ES-I3 (cell line): Measurements from ENCODE around the gene SPARCL1.

ENCODE experiments used
- H3K36me3 ChIP-seq: 2 replicates; pipeline ENCODE4 v1.6.1; 2013; ENCODE audit warnings: mild to moderate bottlenecking, low read length, control low read depth, moderate library complexity; ENCODE audit not compliant: insufficient read depth
- H3K4me1 ChIP-seq: 2 replicates; pipeline ENCODE4 v1.6.1; 2013; ENCODE audit warnings: mild to moderate bottlenecking, control low read depth, low read length; ENCODE audit not compliant: insufficient read depth
- H3K9ac ChIP-seq: 2 replicates; pipeline ENCODE4 v1.6.1; 2013; ENCODE audit warnings: low read depth, mild to moderate bottlenecking, low read length, moderate library complexity
- H3K9me3 ChIP-seq: 2 replicates; pipeline ENCODE4 v1.6.1; 2013; ENCODE audit warnings: mild to moderate bottlenecking, low read length, moderate library complexity; ENCODE audit not compliant: control insufficient read depth, insufficient read depth

The SPARCL1 gene

GRCh38 chr4:87530229-87530628 lies 1.1 kb upstream of the SPARCL1 start:
- Histone ChIP-seq H3K4me1 (peaks cover 21% of the 10 kb centered on the region; the same call in 1 of the 2 replicates), H3K9ac (no peak overlapping the region), H3K9me3 (no peaks in the 10 kb centered on the region), H3K36me3 (no peaks in the 10 kb centered on the region)

DNA sequence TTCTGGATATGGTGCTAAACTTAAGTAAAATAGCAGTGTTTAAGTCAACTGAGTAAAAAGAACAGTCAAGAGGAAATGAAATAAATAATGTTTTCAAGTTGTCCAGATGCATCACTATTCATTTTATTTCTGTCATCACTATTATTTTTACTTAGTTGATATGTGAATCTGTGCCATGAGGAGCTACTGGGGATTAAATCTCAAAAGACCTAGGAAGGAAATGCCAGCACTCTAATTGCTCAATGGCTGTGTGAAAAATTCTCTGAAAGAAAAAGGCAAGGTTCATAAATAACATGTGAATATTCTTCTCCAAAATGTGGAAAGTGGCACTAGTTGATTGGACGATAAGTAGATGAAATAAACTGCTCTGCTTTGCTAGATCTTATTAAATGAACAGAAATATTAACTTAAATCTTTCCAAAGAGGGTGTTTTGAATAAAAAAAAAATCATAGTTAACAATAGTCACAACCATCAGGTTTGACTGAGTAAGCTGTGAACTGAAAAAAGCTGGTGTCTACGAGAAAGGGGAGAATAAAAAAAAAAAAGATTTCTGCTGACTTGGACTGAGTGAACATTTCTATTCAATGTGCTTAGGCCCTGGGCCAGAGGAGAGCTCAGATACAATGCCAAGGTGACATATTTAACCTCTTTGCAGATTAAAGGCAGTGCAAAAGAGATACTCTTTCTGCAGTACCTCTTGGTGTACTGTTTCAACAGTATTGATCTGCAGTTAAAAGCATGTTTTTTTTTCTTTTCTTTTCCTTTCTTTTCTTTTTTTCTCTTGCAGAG lies 1.6 kb downstream of the SPARCL1 start:
- Histone ChIP-seq H3K4me1 (peaks cover 21% of the 10 kb centered on the region; the same call in 1 of the 2 replicates), H3K9ac (no peak overlapping the region), H3K9me3 (no peaks in the 10 kb centered on the region), H3K36me3 (no peaks in the 10 kb centered on the region)

DNA sequence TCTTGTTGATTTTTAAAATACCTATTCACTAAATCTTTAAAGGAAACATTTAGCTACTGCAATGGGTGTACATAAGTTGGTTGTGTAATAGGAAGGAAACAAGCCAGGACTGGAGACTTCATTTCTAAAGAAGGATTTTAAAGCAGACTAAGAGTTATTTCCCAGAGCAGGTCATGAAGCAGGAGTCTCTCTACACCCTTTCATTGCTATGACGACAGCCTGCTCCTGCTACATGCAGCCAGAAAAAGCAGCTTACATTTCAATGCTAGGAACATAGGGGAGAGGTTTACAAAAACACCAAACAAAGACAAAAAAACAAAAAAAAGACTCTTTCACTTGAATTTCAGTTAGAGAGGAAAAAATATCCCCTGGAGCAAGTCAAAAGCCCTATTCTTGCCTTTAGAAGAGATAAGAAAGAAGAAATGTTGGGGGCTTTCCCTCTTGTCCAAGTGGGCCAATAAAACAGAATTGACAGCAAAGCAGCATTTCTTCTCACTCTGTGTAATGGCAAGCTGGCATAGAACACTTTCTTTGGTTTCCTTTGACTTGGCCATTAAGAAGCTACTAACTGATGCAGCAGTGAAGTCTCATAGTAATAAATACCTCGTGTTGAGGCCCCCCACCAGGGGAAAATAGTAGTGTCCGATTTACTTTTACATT lies 3.4 kb downstream of the SPARCL1 start:
- no peak overlapping the region for H3K9ac ChIP-seq
- no peaks in the 10 kb centered on the region for H3K9me3 ChIP-seq
- no peaks in the 10 kb centered on the region for H3K36me3 ChIP-seq
- H3K4me1 ChIP-seq = peaks cover 22% of the 10 kb centered on the region

- no peak overlapping the region for H3K9ac ChIP-seq
- no peaks in the 10 kb centered on the region for H3K9me3 ChIP-seq
- H3K36me3 ChIP-seq = no peaks in the 10 kb centered on the region
- peaks cover 28% of the 10 kb centered on the region for H3K4me1 ChIP-seq
Observed at GRCh38 chr4:87524456-87524855, 4.7 kb downstream of the SPARCL1 start.

DNA sequence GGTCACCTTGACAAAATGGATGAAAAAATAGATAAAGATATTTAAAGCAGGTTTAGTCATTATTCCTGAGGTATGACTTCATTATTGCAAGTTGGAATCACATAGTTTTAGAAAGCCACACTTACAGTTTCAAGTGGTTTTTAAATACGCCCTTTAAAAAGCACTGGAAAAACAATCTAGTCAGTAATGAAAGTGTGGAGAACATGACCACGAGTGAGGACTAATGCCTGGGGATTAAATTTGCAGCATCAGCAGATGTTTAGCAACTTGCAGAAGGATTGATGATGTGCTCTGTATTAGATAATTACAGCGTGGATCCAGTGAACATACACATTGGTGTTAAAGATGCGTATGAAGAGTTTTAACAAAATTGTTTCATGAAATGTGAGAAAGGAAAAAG lies 5.9 kb downstream of the SPARCL1 start:
- H3K36me3 ChIP-seq = no peaks in the 10 kb centered on the region
- H3K4me1 ChIP-seq = peaks cover 19% of the 10 kb centered on the region; the same call in 1 of the 2 replicates
- no peaks in the 10 kb centered on the region for H3K9me3 ChIP-seq
- no peak overlapping the region for H3K9ac ChIP-seq

DNA sequence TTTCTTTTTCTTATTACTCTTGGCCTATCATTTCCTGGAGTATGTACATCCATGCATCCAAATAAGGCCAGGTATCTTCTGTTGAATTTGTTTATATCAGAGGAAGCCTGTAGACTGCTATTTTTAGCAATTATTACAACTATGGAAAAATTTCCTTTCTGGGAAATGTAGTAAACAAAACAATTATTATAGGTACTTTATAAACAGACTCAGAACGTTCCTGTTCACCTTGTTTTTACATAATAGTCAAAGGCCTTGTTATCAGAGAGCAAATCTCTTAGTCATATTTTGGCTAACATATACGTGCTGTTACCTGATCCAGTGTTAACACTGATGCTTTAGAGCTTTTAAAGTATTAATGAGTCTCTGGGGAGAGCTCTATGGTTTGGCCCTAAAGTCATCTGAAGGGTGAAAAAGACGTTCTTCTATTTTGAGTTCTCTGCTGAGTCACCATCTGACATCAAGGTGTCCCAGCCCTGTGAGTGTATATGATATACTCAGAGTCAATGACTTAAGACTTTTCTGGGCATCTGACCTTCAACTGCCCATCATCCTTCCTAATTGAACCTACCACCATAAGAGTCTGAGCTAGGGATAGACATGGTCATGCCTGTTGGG lies 7.3 kb downstream of the SPARCL1 start:
- Histone ChIP-seq H3K4me1 (peaks cover 15% of the 10 kb centered on the region; the same call in 1 of the 2 replicates), H3K9ac (no peak overlapping the region), H3K36me3 (no peaks in the 10 kb centered on the region), H3K9me3 (no peaks in the 10 kb centered on the region)

GRCh38 chr4:87521319-87521718 lies 7.9 kb downstream of the SPARCL1 start:
- Histone ChIP-seq H3K9ac (no peak overlapping the region), H3K9me3 (no peaks in the 10 kb centered on the region), H3K36me3 (no peaks in the 10 kb centered on the region), H3K4me1 (peaks cover 15% of the 10 kb centered on the region; the same call in 1 of the 2 replicates)

DNA sequence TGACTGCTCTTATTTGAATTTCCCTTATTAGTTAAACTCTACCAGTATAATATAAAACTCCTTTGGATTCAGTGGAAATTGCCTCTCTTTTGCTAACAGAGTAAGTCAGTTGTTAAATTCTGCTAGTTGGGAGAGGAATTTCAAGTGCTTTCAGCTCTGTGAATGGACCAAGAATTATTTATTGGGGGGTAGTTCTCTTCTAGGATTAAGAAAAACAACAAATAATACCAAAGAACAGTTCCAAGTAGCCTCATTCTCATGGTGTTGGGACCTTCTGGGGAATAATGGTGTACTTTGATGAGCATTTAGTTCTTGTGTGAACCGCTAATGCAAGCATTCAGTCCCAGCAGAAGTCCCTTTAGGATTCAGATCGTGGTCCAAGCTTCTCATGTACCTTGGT lies 11.6 kb downstream of the SPARCL1 start:
- H3K36me3 ChIP-seq = no peaks in the 10 kb centered on the region
- no peak overlapping the region for H3K9ac ChIP-seq
- H3K4me1 ChIP-seq = peaks cover 7% of the 10 kb centered on the region; the same call in 1 of the 2 replicates
- no peaks in the 10 kb centered on the region for H3K9me3 ChIP-seq

DNA sequence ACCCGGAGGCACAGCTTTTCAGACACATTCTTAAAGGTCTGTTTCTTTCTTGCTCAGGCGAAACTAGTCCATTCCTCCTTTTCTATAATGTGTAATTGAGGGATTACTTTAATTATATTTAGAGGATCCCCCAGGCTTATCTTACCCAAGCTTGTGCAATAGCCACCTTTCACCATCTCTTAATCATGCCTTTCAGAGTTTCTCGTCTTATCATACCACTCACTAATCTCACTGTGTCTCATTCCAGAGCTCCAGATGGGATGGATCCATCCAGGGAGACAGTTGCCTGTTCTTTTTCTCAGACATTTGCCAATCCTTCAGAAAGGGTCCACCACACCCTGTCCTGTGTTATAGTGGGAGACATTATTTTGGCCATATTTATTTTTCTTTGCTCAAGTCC lies 12.5 kb downstream of the SPARCL1 start:
- H3K36me3 ChIP-seq = no peaks in the 10 kb centered on the region
- no peaks in the 10 kb centered on the region for H3K9me3 ChIP-seq
- H3K4me1 ChIP-seq = peaks cover 7% of the 10 kb centered on the region; the same call in 1 of the 2 replicates

DNA sequence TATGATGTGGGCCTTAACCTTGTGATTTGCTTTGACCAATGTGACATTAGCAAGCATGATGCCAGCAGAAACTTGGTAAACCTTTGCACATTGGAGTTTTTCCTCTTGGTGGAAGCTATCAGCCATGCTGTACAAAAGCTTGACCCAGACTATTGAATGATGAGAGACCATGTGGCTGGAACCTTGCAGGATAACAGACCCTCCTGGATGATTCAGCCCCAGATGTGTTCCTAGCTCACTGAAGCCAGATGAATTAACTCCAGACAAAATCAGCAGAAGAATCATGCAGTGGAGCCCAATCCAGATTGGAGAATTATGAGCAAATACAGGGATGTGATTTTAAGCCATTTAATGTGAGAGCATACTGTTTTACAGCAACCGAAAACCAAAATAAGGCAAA lies 16.8 kb downstream of the SPARCL1 start:
- no peaks in the 10 kb centered on the region for H3K36me3 ChIP-seq
- 0 out of 2 replicates have a peak, but pooled peaks cover 5% of the 10 kb centered on the region for H3K4me1 ChIP-seq
- H3K9me3 ChIP-seq = no peaks in the 10 kb centered on the region
- H3K9ac ChIP-seq = no peak overlapping the region

More for the DNA sequence above, 12.5 kb downstream of the SPARCL1 start:
- H3K9ac ChIP-seq = no peak overlapping the region

GRCh38 chr4:87511500-87511899 lies 17.7 kb downstream of the SPARCL1 start:
- Histone ChIP-seq H3K36me3 (no peaks in the 10 kb centered on the region), H3K4me1 (0 out of 2 replicates have a peak, but pooled peaks cover 5% of the 10 kb centered on the region), H3K9me3 (no peaks in the 10 kb centered on the region), H3K9ac (no peak overlapping the region)

DNA sequence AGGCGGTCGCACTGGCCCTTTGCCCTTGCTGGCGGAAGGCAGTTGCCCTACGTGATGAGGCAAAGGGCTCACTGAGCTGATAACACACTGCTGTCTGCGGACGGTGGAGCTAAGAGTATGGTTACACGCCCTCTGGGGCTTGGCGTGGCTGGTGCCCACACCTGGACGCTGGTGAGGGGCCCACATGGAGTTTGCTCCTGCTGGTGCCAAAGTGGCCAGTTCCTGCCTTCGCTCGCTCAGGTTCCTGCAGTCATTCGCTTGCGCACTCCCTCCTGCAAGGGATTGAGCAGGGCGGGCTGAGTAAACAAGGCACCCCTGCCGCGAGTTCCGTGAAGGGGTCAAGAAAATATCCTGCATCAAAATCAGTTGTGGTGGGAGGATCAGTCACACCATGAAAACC lies 18.4 kb downstream of the SPARCL1 start:
- H3K9ac ChIP-seq = no peak overlapping the region
- H3K9me3 ChIP-seq = no peaks in the 10 kb centered on the region
- H3K36me3 ChIP-seq = no peaks in the 10 kb centered on the region
- 0 out of 2 replicates have a peak, but pooled peaks cover 5% of the 10 kb centered on the region for H3K4me1 ChIP-seq

DNA sequence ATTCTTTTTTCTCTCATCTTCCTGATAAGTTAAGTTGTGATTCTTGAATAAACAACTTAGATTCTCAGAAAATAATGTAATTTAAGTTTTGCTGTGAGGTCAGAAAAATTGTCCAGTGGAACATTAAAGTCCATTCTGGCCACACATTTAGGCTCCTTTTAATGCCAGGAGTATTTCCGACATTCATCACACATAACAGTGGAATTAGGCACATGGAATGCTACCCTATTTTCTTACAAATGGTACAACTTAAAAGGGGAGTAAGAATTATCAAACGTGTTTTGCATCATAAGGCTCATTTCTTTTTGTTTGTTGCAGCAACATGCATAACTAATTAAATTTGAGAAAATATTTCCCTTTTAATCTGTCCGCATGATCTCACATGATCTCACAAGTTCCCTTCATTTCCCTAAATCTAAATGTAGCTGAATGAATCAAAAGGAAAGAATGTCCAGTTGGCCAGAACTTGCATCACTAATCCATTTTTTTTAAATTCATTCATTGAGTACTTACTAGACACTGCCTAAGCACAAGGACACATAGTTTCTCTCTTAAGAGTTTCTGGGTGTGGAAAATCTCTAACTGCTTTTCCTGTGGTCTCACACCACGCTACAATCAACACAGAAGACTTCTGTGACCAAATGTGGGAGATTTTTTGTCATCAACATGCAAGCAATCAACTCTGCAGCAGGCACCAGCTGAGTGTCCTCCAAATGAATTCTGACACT lies 22.0 kb downstream of the SPARCL1 start:
- no peaks in the 10 kb centered on the region for H3K9me3 ChIP-seq
- H3K36me3 ChIP-seq = no peaks in the 10 kb centered on the region
- H3K4me1 ChIP-seq = 0 out of 2 replicates have a peak, but pooled peaks cover 5% of the 10 kb centered on the region
- no peak overlapping the region for H3K9ac ChIP-seq

DNA sequence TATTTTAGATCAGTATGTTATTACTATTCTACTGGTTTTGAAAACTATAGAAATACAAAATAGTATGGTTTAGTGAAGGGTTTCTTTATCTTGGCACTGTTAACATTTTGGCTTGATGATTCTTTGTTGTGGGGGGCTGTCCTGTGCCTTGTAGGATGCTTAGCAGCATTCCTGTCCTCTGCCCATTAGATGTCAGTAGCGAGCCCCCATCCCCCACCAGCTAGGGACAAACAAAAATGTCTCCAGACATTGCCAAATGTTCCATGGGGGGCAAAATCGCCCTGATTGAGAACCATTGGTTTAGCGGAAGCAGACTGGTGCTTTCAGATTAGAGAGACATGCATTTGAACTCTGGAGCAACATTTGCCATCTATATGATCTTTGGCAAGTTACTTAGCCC lies 23.3 kb downstream of the SPARCL1 start:
- H3K36me3 ChIP-seq = no peaks in the 10 kb centered on the region
- no peaks in the 10 kb centered on the region for H3K9me3 ChIP-seq
- H3K4me1 ChIP-seq = no peaks in the 10 kb centered on the region
- H3K9ac ChIP-seq = no peak overlapping the region
